Upper lobe of left lung (tissue), 4 donors: ENCODE data around the gene CALY.

Source experiments
- CTCF ChIP-seq, 6 experiments: fragments of 450-650 bp in 4 of 6; fragments of 200-600 bp in 2 of 6; sonication (generic) in 2 of 6; IDR thresholded peaks; one replicate each; pipeline ENCODE4 v1.5.1; 2016 to 2019; ENCODE audit warnings: antibody characterized with exemption in 6 of 6
- POLR2A ChIP-seq, 4 donors: fragments of 450-650 bp; IDR thresholded peaks; one replicate each; pipeline ENCODE4 v1.5.1; 2016 to 2017; ENCODE audit warnings: antibody characterized with exemption in 4 of 4, mild to moderate bottlenecking in 2 of 4

- TF ChIP-seq CTCF (IDR thresholded peaks at IDR 0.05) (peak; percentile 76 to 89 (median 82)), POLR2A (IDR thresholded peaks at IDR 0.05) (no peak)
Measured at GRCh38 chr10:133329491-133330202, 7.0 kb downstream of the CALY start.
